GM19467 (cell line): ENCODE results near the gene QPCTL.
A peak's percentile ranks its signal among the peaks of the same experiment; 100 is the strongest.

Source experiments
- ATAC-seq: cut with Tn5 transposase; IDR thresholded peaks from one replicate; pipeline ENCODE4 v1.9.1; 2021; ENCODE audit warnings: mild to moderate bottlenecking, moderate library complexity; ENCODE audit not compliant: unreplicated experiment

The QPCTL gene

DNA sequence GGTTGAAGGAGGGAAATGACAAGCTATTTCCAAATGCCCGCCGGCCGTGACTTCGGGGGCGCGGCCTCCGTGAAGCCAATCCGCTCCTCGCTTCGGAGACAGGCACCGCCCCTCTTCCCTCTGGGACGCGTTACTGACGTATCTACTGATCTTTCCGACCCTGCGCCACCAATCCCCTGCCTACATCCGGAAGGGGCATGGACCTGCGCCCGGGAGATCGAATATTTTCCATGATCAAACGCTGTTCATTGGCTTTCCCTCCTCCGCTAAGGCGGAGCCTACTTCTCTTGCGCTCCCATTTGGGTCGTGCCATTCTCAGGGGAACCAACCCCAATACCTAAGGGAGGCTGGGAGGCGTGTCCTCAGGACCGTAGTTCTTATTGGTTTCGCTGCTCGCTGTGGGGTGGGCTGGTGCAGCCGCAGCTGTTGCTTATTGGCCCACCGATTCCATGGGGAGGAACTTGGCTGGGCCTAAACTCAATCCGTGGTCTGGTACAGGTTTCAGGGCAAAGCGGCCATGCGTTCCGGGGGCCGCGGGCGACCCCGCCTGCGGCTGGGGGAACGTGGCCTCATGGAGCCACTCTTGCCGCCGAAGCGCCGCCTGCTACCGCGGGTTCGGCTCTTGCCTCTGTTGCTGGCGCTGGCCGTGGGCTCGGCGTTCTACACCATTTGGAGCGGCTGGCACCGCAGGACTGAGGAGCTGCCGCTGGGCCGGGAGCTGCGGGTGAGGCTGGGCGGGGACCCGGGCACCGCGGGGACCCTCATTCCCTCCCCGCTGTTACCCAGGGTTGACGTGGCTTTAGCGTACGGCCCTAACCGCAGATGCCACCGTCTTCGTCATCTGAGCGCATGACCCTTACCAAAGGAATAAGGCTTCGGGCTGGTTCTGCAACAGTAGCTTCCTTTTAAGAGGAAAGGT, at the start of gene QPCTL:
TSS of gene QPCTL (plus strand) at position 480 of the 919 bp plus-strand sequence. CDS start at position 518, 38 bp downstream.
- ATAC-seq, result peak; percentile 84

- ATAC-seq, result peak; percentile 34
Observed at GRCh38 chr19:45643024-45643926, 49.2 kb upstream of the QPCTL start.

DNA sequence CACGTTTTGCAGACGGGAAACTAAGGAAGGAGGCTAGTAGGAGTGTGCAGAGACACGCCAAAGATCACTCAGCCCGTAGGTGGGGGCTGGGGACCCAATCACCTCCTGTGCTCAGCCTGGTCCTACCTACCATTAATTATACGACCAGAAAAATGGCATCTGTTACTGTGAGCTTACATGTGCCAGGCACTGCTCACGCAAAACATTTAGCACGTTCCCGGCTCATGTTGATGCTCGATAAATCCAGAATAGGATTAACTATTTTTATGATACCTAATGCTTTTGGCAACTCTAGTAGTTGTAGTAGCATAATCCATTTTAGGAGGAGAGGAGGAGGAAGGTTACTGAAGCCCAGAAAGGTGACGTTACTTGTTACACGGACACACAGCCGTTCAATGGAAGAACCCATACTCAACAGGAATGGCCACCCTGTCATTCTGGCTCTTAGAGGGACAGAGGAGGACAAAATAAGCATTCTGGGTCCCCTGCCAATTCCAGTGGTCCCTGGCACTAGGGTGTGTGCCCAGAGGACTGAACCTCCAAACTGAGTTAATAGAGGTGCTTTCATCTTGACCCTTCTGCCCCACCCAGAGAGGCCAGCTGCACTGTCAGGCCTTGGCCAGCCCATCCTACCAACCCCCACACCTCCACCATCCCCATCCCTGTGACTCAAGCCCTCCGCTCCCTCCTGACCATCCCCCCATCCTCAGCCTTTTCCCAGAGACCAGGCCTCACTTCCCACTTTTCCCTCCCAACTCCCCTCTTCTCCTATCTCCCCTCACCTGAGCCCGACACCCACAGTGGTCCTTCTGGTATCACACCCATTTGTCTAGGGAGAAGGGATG, 48.3 kb upstream of the QPCTL start:
- ATAC-seq, result no peak

GRCh38 chr19:45645068-45645630, 47.3 kb upstream of the QPCTL start:
- no peak for ATAC-seq

DNA sequence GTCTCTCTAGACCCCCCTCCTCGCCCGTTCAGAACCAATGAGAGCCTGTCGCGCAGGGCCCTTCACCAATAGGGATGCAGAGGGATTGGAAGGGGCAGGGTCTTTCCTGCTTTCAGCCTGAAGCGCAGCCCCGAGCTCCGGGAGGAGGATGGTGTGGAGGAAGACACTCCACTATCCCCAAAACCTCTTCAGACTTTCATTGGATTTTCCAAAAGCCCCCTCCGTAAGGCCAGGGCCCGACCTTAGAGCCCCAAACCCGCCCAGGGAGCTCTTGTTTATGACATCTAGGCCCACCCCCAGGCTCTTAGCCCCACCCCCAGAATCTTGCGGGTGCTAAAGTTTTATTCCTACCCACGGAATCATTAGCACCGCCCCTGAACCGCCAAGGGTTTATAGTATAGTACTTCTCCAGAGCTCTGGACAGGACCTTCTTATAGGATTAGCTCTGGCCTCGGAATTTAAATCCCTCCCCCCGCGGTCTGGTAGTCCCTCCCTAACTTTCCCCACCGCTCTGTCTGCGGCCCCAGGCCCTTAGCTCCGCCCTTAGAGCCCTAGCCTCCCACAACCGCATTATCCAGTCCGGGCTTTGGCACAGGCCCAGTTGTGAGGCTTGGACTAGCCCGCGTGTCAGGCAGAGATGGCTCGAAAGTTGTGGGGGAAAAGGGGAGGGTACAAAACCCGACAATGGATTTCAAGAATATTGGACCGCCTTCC, 46.7 kb upstream of the QPCTL start:
- ATAC-seq, result peak; percentile 27

DNA sequence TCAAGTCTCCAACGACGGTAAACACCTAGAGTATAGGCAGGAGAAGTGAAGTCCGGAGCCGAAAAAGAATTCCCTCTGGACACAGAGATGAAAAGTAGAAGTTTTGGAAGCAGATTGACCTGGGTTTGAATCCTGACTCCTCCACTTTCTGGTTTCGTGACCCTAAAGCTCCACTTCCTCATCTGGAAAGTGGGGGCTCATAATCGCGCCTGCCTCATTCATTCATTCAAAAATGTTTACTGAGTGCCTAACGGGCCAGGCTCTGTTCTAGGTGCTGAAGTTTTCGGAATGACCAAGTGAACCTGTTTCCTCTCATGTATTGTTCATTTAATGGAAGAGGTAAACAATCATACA, 46.1 kb upstream of the QPCTL start:
- ATAC-seq, result no peak

DNA sequence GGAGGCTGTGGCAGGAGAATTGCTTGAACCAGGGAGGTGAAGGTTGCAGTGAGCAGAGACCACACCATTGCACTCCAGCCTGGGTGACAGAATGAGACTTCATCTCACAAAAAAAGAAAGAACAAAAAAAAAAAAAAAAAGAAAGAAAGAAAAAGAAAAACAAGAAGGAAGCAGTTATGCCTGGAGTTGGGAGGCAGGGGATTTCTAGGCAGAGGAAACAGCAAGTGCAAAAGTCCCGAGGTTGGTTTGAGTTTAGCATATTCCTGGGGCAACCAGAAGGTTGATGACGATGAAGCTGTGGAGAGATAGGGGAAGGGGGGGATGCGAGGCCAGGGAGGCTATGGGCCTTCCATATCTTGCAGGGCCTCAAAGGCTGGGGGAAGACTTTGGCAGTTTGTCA, 41.7 kb upstream of the QPCTL start:
- ATAC-seq, result no peak

DNA sequence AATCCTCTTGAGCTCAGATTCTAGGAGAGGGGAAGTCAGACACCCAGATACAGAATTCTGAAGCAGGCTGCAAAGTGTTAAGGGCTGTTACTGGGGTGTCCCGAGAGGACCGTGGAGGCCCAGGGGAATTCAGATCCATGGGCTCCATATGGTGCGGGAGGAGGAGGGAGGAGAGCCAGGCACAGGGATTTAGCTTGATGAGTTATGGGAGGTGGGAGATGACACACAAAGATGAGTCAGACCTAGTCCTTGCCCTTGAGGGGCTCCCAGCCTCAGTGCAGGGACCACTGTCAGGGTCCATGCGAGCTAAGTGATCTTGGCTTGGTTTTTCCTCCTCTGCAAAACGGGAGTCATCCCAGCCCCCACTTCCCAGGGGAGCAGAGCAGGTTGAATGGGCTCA, 38.8 kb upstream of the QPCTL start:
- no peak for ATAC-seq

GRCh38 chr19:45655073-45655472, 37.4 kb upstream of the QPCTL start:
- ATAC-seq, result no peak

DNA sequence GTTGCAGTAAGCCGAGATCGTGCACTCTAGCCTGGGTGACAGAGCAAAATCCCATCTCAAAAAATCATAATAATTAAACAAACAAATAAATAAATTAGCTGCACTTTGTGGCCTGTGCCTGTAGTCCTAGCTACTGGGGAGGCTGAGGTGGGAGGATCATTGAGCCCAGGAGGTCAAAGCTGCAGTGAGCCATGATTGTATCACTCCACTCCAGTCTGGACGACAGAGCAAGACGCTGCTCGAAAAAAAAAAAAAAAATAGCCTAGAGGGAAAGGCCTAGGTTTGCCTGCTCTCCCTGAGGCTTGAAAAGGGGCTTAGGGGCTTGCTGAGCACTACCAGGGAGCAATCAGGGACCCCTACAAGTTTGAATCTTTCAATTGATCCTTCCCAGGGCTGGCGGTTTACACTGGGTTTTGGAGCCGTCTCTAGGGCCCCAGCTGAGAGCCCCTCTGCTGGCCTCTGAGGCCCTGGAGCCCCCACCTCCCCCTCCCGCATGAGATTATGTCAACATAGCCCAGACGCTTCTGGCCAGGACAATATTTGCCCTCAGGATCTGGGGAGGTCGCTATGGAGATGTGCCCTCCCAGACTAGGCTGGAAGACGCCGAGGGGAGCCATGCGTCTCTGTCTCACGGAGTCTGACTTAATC, 34.8 kb upstream of the QPCTL start:
- ATAC-seq, result no peak

- no peak for ATAC-seq
Observed at GRCh38 chr19:45659096-45659729, 33.3 kb upstream of the QPCTL start.

DNA sequence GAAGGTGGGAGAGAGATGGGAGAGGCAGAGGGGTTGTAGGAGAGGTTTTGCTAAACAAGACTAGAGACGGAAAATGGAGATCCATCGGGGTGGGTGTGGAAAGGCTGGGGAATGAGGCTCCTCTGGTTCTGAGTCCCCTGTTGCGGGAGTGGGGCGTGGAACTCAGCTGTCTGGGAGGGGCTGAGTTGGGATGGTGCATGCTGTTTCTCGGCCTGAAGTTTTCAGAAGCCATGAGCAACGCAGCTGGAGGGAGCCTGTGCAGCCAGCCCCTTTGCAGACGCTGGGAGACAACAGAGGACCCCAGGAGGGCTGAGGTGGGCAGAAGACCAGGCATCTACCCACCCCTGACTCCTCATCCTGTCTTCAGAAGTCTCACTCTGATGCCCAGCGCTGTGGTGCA, 31.8 kb upstream of the QPCTL start:
- ATAC-seq, result no peak

DNA sequence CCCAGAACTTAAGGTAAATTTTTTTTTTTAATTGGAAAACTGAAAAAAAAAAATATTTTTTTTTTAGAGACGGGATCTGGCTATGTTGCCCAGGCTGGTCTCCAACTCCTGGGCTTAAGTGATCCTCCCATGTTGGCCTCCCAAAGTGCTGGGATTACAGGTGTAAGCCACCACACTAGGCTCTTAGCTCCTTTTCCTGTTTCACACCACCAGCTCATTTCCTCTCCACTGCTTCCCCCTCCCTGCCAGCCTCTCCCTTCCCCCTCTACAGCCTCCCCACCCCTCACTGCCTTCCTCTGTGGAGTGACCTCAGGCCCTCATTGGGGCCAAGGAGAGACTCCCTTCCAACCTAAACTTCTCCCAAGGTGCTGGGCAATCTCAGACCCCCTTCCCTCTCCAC, 28.7 kb upstream of the QPCTL start:
- no peak for ATAC-seq

DNA sequence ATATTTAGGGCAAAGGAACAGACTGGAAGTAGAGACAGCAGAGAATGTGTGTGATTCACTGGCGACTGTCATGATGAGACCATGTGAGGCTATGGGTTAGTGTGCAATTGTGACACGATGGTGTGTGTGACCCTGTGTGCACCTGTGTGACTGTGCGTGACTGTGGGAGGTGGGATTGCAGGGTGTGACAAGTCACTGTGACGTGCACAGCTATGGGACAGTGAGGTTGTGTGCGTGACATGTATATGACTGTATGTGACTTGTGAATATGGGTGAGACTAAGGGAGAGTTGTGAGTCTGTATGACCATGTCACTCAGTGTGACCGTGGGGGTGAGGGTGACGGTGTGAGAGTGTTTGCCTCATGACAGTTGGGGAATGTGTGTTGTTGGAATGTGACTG, 27.9 kb upstream of the QPCTL start:
- ATAC-seq, result no peak

DNA sequence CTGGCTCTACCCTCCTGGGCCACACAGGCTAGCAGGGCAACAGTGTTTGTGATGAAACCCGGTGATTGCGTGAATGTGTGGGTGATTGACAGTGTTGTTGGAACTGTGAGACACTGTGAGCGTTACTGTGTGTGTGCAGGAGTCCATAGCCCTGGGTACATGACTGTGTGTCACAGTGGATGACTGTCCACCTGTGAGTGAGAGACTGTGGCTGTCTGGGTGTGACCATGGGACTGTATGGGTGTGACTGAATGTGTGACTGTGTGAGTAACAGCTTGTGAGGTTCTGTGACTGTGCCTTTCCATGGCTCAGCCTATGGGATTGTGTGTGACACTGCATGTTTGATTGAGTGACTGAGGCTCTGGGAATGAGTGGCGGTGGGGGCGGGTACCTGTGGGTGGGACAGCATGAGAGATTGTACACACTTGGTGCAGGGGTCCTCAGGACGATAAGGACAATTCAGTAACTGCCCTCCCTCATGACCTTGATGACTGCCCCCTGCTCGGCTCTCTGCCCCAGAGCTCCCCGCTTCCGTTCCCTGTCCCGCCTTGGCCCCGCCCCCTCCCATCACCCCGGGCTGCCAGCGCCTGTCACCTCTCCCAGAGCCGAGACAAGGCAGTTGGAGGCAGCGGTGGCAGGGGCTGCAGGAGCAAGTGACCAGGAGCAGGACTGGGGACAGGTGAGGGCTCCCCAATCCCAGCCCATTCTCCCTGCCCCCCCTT, 24.7 kb upstream of the QPCTL start, which contains the start of gene GIPR:
TSS of gene GIPR (plus strand) at position 602 of the 722 bp plus-strand sequence. CDS start 1,300 bp downstream, outside the sequence.
- ATAC-seq, result no peak

DNA sequence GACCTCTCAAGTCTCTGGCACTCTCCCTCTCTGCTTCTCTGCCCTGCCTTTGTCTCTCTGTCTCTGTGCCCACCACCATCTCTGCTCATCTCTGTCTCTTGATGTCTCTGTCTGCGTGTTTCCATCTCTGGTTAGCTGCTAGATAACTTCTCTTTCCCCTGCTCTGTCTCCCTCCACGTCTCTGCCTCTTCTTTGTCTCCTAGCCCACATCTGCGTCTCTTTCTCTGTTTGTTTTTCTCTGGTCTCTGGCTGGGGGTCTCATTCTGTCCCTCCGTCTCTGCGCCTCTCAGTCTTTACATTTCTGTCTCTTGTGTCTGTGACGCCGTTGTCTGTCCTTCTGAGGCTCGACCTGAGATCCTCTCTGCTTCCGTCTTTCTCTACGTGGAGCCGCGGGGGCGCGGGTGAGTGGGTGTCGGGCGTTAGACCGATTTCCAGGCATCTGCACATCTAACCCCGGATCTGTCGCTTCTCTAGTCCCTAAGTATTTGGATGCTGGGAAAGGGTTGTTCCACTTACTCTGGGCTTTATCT, 24.1 kb upstream of the QPCTL start:
- ATAC-seq, result no peak

GRCh38 chr19:45670670-45671453, 21.6 kb upstream of the QPCTL start:
- no peak for ATAC-seq
